Stimulated activated CD8-positive, alpha-beta memory T cell treated with anti-CD3 and anti-CD28 coated beads, Interleukin-12 subunit alpha, Interleukin-12 subunit beta, amount 100 ng/mL, for 4 hours (primary cell): ENCODE measurements around the gene DPYSL4.

Experiments
- DNase-seq: peaks from one replicate; pipeline ENCODE4 v3.0.0-alpha.2; 2020; ENCODE audit warnings: low read depth

DPYSL4 gene

DNA sequence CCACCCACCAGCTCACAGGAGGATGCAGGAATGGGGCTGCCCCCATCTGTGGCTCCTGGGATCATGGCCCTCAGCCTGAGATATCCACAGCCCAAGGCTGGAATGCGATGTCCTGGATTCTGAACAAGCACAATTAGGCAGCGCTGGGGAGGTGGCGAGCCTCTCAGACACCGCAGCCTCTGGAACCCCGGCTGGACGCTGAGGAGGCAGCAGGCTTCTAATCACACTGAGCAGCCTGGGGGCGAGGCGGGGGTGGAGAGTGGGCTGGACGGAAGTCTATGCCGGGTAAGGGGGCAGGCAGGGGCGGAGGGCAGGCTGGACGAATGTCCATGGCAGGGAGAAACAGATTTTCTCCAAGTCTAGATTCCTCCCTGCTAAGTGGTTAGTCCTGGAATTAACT is 56.4 kb downstream of the DPYSL4 start:
- DNase-seq: no peak

DNA sequence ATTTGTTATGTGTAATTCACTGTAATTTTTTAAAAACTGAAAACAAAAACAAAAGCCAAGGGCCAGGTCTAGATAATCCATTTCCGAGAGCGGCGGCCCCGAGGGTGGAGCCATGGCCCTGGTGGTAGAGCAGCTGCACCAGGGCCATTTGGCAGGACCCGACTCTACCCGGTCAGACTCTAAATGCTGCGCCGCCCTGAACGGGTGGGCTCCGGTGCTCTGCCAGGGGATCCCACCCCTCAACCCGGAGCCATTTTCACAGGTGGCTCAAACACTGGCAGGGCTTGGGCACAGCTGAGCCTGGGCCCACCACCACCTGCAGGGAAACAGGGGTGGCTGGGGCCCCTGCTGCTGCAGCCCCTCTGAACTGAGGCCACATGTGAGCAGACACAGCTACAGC is 56.9 kb downstream of the DPYSL4 start:
- DNase-seq: no peak

DNA sequence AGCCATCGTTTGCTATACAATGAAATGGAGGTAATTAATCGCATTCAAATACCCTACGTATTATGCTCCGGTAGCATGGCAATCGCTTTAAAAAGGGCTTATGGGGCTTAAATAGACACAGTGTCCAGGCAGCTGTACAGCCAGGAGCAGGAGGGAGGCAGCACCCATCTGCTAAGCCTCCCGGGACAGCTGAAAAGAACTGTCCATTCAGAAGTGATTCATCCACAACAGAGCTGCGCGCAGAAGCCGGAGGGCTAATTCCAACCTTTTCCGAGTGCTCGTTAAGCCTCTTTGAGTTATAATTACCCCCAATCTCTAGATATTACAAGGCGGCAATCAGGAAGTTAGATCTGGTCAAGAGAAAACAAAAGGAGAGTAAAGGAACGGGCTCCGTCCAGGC is 58.3 kb downstream of the DPYSL4 start:
- DNase-seq: no peak

DNA sequence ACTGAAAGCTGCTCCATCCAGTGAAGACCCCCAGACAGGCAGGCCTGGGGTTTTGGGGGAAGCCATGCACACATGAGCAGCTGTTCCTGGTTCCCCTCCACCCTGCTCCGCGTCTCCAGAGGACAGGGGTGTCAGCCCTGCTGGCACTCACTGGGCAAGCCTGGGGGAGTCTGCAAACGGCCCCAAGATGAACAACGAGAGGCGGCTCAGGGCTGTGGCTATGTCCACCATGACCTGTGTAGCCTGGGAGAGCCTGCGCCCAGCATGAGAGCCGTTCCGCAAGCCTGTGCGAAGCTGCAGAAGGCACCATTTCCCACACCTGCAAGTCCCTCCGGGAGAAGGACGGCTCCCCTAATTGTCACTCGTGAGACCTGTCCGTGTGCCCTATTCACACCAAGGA is 59.5 kb downstream of the DPYSL4 start:
- no peak for DNase-seq

DNA sequence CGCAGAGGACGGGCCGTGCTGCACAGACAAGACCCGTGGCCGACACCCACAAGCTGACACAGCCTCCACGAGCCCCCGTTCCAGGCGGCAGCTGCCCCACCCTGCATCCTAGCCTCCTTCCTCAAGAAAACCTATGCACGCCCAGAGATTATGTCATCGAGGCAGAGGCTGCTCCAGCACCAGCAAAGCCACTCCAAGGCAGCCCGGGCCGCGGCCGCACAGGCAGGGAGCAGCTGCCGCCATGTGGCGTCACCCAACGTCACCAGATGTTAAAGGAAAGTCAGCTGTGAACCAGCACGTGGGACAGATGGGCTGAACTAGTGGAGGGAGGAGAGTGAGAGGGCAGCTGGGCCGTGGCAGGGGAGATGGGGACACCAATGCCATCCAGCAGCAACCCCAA is 61.2 kb downstream of the DPYSL4 start:
- DNase-seq: no peak

DNA sequence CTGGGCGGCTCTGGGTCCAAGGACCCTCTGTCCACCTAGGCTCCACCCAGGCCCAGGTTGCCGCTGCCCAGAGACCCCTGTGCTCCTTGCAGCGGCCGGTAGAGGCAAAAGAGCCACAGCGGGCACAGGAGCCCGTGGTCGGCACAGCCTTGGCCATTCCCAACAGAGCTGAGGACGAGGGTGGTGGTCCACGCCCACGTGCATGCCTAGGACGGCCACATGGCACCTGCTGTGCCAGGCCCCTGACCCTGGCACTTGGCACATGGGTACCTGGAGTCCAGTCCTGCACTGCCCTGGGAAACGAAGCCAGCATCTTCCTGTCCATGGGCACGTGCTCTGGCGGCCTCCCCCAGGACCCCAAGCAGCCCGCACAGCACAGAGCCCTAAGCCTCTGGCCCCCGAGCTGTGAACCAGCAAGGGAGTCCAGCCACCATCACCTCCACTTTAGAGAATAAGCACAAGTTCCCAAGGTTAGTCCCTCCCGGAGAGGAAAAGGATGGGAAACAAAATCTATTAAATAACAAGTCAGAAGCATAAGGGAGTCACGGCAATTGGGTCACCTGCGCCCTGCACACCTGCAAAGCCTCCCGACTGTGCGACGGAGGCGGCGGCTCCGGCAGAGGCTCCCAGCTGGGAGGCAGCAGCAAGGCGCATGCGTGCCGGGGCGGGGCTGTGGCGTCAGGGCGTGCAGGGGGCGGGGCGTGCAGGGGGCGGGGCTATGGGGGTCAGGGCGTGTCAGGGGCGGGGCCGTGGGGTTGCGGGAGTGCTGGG is 61.9 kb downstream of the DPYSL4 start:
- DNase-seq: no peak

DNA sequence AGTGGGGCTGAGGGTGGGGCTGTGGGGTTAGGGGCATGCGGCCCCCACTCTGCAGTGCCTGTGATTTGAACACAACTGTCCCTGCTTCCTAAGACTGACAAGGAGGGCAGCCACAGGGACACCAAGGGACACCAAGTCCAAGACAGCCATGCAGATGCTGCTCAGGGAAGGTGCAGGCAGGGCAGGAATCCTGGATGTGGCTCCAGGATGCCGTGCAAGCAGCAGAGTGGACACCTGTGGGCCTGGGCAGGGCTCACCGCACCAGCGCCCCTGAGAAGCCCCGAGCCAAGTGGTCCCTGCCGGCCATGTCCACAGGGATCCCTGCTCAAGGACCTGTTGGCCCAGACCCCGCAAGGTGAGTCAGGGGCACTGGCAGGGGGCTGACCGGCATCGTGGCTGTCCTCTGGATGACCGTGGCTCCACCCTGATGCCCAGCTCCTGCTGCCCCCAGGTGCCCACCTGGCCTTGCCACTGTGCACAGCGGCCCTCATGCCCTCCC is 62.5 kb downstream of the DPYSL4 start:
- no peak for DNase-seq

DNA sequence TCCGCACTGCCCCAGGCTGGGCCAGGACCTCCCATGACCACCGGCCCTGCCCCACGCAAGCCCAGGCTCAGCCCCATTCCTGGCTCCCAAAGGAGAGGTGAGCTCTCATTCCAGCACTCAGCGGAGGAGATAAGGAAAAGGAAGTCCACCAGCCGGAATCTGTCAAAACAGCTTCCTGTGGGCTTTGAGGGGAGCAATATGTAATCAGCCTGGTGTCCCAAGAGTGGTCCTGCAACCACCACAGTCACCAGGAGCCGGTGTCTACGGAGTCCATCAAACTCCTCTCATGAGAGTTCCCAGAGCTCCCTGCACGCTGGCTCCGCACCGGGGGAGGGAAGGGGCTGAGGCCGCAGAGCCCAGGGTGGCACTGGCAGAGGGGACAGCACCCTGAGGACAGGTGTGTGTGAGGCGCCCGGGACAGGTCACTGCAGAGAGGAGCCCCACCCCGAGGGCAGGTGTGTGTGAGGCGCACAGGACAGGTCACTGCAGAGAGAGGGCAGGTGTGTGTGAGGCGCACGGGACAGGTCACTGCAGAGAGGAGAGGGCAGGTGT is 63.2 kb downstream of the DPYSL4 start:
- DNase-seq: no peak

DNA sequence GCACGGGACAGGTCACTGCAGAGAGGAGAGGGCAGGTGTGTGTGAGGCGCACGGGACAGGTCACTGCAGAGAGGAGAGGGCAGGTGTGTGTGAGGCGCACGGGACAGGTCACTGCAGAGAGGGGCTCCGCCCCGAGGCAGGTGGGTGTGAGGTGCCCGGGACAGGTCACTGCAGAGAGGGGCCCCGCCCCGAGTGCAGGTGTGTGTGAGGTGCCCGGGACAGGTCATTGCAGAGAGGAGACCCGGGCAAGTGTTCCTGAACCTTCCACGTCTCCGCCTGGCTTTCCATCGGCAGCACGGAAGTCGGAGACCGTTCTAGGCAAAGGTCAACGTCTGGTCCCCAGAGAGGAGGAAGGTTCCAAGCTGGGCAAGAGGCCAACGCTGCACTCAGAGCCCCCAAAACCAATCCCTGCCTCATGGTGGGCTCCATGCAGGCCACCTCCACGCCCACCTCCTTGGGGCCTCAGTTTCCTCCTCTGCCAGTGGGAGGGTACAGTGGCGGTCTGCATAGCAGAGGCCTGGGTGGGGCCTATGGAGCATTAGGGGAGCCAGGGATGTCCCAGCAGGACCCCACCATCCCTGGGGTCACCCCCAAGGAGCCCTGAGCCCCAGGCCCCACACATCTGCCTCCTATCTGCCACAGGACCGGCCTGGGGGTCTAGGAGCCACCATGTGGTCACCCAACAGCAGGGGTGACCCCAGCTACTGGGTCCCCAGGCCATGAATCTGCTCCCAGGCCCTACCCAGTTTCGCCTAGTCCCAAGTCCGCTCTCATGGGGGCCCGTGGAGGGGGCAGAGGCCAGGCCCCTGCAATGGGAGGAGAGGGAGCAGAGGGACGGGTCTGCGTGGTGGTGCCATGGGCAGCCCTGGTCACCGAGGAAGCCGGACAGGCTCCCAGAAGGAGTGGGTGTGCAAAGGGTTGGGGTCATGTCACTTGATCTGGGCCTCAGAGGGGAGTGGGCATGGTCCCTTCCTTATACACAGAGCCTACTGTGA is 64.0 kb downstream of the DPYSL4 start:
- no peak for DNase-seq

DNA sequence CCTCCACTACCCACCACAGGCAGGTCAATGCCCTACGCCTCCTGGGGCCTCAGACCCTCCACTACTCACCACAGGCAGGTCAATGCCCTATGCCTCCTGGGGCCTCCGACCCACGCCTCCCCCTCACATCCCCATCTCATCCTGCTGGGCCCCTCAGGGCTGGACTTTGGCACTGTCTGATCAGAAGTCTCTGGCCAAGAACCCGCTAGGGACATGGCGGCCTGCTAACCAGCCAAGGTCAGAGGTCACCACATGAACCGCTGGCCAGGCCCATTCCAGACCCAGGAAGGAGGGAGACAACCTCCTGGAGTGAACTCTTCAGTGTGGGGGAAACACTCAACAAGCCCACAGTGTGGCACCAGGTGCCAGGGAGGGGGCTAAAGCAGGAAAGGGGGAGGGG is 65.2 kb downstream of the DPYSL4 start:
- DNase-seq: no peak

DNA sequence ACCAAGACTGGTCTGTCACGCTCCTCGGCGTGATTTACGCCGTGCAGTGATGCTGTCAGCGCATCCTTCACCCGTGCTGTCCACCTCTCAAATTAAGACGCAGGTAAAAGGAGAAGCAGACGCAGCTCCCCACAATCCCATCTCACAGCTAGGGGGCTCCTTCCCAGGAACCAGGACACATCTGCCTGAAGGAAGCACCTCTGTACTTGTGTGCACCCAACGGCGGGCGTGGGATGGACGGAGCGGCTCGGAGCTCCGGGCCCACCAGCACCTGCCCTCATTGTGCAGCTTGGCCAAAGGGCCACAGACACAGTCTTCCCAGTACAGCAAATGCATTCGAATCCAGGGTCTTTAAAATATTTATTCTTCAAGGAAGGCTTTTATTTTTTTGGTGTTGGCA is 65.7 kb downstream of the DPYSL4 start:
- DNase-seq: no peak

DNA sequence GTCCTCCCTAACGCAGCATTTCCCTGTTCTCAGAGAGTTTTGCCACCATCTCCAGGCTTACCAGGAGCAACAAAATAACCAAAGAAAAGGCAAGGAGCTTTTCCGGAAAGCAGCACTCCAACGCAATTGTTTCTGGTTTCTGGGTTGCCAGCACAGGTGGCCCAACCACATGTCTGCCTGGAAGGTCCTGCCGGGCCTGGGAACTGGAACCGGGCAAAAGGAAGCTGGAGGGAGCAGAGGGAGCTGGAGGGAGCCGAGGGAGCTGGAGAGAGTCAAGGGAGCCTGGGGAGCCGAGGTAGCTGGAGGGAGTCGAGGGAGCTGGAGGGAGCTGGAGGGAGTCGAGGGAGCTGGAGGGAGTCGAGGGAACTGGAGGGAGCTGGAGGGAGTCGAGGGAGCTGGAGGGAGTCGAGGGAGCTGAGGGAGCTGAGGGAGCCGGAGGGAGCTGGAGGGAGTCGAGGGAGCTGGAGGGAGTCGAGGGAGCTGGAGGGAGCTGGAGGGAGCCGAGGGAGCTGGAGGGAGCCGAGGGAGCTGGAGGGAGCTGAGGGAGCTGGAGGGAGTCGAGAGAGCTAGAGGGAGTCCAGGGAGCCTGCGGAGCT is 66.4 kb downstream of the DPYSL4 start:
- no peak for DNase-seq

DNA sequence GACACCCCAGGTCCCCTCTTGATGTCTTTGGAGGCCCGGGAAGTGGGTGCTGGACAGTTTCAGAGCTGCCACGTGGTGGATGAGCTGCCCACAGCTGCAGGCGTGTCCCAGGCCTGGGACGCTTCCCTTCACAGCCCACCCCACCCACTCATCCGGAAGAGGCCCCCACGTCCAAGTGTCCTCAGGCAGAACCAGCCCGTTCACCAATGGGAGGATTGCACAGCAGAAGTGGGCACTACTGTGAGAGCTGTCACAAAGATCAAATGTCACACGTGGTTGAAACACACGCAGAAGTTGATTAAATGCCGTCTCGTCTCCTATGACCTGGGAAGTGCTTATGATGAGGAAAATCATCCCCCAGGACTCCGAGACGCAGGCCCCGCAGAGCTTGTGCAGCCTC is 68.1 kb downstream of the DPYSL4 start:
- no peak for DNase-seq
